CD14-positive monocyte (primary cell): ENCODE measurements around the gene KMT2E. TPM values are rescaled to one million over a fixed set of nuclear protein-coding genes. Genes with fewer than 3 reads are reported as not detected.

Experiments
- DNase-seq, 3 donors: peaks; one replicate each; pipeline ENCODE4 v3.0.0-alpha.2; 2011 to 2022
- H2AFZ ChIP-seq: 2 replicates; pipeline ENCODE4 v1.6.0; 2012; ENCODE audit warnings: mild to moderate bottlenecking, low read depth, low read length, inconsistent platforms; ENCODE audit not compliant: insufficient read depth, poor library complexity, severe bottlenecking
- H3K27ac ChIP-seq, 2 donors: 1 replicate in 1 of 2; 2 replicates in 1 of 2; pipeline ENCODE4 v1.5.1; 2012 to 2013; ENCODE audit warnings: low read length in 2 of 2, control low read depth in 1 of 2, inconsistent platforms in 1 of 2, low read depth in 1 of 2, mild to moderate bottlenecking in 1 of 2
- H3K27me3 ChIP-seq, 2 donors: one replicate each; pipeline versions ENCODE4 v1.6.0 to v1.6.1; 2011 to 2013; ENCODE audit warnings: low read length in 2 of 2; ENCODE audit not compliant: control insufficient read depth in 2 of 2, insufficient read depth in 2 of 2
- H3K36me3 ChIP-seq, 2 donors: replicated peaks in 1 of 2; 1 replicate in 1 of 2; 2 replicates in 1 of 2; pipeline versions ENCODE4 v1.5.1 to v1.6.1; 2012 to 2013; ENCODE audit warnings: low read length in 2 of 2, control low read depth in 1 of 2, inconsistent platforms in 1 of 2, mild to moderate bottlenecking in 1 of 2; ENCODE audit not compliant: insufficient read depth in 2 of 2, control insufficient read depth in 1 of 2
- H3K4me1 ChIP-seq, 2 donors: 1 replicate in 1 of 2; 2 replicates in 1 of 2; pipeline versions ENCODE4 v1.5.1 to v1.6.1; 2012 to 2013; ENCODE audit warnings: low read length in 2 of 2, control low read depth in 1 of 2, inconsistent platforms in 1 of 2, mild to moderate bottlenecking in 1 of 2, moderate library complexity in 1 of 2; ENCODE audit not compliant: insufficient read depth in 2 of 2, control insufficient read depth in 1 of 2
- H3K4me2 ChIP-seq: replicated peaks from 2 replicates; pipeline ENCODE3; 2012; ENCODE audit warnings: low read length, moderate library complexity, mild to moderate bottlenecking; ENCODE audit not compliant: poor library complexity, severe bottlenecking; ENCODE audit errors: extremely low read depth
- H3K4me3 ChIP-seq, 3 experiments: fragments of 200-600 bp in 1 of 3; sonication (generic) in 1 of 3; replicated peaks in 1 of 3; 1 replicate in 2 of 3; 2 replicates in 1 of 3; pipeline ENCODE4 v1.5.1; 2011 to 2013; ENCODE audit warnings: low read length in 3 of 3, mild to moderate bottlenecking in 3 of 3, control low read depth in 2 of 3, low read depth in 2 of 3, inconsistent platforms in 1 of 3, moderate library complexity in 1 of 3
- H3K79me2 ChIP-seq: 2 replicates; pipeline ENCODE4 v1.6.0; 2012; ENCODE audit warnings: mild to moderate bottlenecking, control low read depth, inconsistent platforms, low read length, moderate library complexity; ENCODE audit not compliant: insufficient read depth
- H3K9ac ChIP-seq: 2 replicates; pipeline ENCODE4 v1.6.0; 2017; ENCODE audit warnings: low read length, mild to moderate bottlenecking; ENCODE audit not compliant: insufficient read depth, poor library complexity, severe bottlenecking
- H3K9me3 ChIP-seq, 2 donors: replicated peaks in 1 of 2; 1 replicate in 1 of 2; 2 replicates in 1 of 2; pipeline versions ENCODE4 v1.5.1 to v1.6.1; 2012 to 2013; ENCODE audit warnings: low read length in 2 of 2, control low read depth in 1 of 2; ENCODE audit not compliant: control insufficient read depth in 1 of 2, insufficient read depth in 1 of 2
- H4K20me1 ChIP-seq: 2 replicates; pipeline ENCODE4 v1.6.0; 2012; ENCODE audit warnings: mild to moderate bottlenecking, low read length, control low read depth, moderate library complexity; ENCODE audit not compliant: insufficient read depth
- H3K27ac Mint-ChIP-seq, 7 donors: one replicate each; pipeline ENCODE4 v1.8.0; 2020; ENCODE audit warnings: mild to moderate bottlenecking in 7 of 7, mixed read lengths in 7 of 7, moderate library complexity in 6 of 7, inconsistent platforms in 2 of 7
- H3K27me3 Mint-ChIP-seq, 3 donors: one replicate each; pipeline ENCODE4 v1.8.0; 2021 to 2022; ENCODE audit warnings: low read depth in 3 of 3, mild to moderate bottlenecking in 3 of 3, mixed read lengths in 3 of 3, moderate library complexity in 3 of 3, inconsistent platforms in 1 of 3
- H3K36me3 Mint-ChIP-seq, 2 donors: one replicate each; pipeline ENCODE4 v1.8.0; 2020; ENCODE audit warnings: mixed read lengths in 2 of 2, inconsistent platforms in 1 of 2, mild to moderate bottlenecking in 1 of 2
- H3K4me1 Mint-ChIP-seq: one replicate; pipeline ENCODE4 v1.8.0; 2020; ENCODE audit warnings: mild to moderate bottlenecking, mixed read lengths
- H3K4me3 Mint-ChIP-seq, 2 donors: one replicate each; pipeline ENCODE4 v1.8.0; 2020; ENCODE audit warnings: mild to moderate bottlenecking in 2 of 2, mixed read lengths in 2 of 2, moderate library complexity in 1 of 2
- H3K9me3 Mint-ChIP-seq, 7 donors: one replicate each; pipeline ENCODE4 v1.8.0; 2020 to 2022; ENCODE audit warnings: mixed read lengths in 7 of 7, mild to moderate bottlenecking in 6 of 7, moderate library complexity in 6 of 7, inconsistent platforms in 2 of 7
- WGBS: methylation state at CpG from one replicate; pipeline ENCODE4 v1.1.5; 2013; ENCODE audit warnings: missing lambda C conversion rate; ENCODE audit not compliant: insufficient coverage; 5-methylcytosine and 5-hydroxymethylcytosine counted together
- intact Hi-C, 2 donors: fragments of 100-400 bp; cut with micrococcal nuclease; formaldehyde crosslinking; loops; one replicate each; pipeline versions ENCODE4 v1.15.0 to v1.15.1; 2023
- polyA plus RNA-seq, 3 donors: library from polyadenylated mRNA; depleted of rRNA in 1 of 3; unstranded in 2 of 3; stranded (reverse) in 1 of 3; fragments of 300-500 nt in 2 of 3; fragments of >200 nt in 1 of 3; fragmentation: Illumina TruSeq in 2 of 3; gene quantifications; 1 replicate in 2 of 3; 2 replicates in 1 of 3; pipeline ENCODE4 v1.2.3, GENCODE V29; 2012 to 2021
- TF ChIP-seq, protein P1 (sequence below): fragments of 200-600 bp; IDR thresholded peaks from one replicate; pipeline ENCODE4 v1.8.0; 2022; ENCODE audit warnings: antibody characterized with exemption, mild to moderate bottlenecking

Gene KMT2E
- polyA plus RNA-seq, 3 donors = 21.5 to 58.0 (median 33.1) TPM

- Histone ChIP-seq H3K4me2 (no peak overlapping the region), H3K27ac (no peak overlapping the region), H3K4me3 (no peak overlapping the region), H3K9me3 (no peaks in the 10 kb centered on the region), H3K36me3 (peaks cover 24 to 36% of the 10 kb centered on the region in 2 donors), H3K9ac (no peak overlapping the region), H4K20me1 (peaks cover 37% of the 10 kb centered on the region), H3K27me3 (no peaks in the 10 kb centered on the region), H2AFZ (no peak overlapping the region), H3K79me2 (no peaks in the 10 kb centered on the region), H3K4me1 (peaks cover 12 to 30% of the 10 kb centered on the region in 2 donors)
- Mint-ChIP-seq H3K9me3 (no peaks in the 10 kb centered on the region), H3K27me3 (peaks cover 0 to 3% (median 0%) of the 10 kb centered on the region in 3 donors), H3K4me3 (no peak overlapping the region), H3K27ac (peak overlapping the region in 1 of 7 donors; percentile 42), H3K4me1 (peaks cover 49% of the 10 kb centered on the region), H3K36me3 (peaks cover 19 to 22% of the 10 kb centered on the region in 2 donors)
- intact Hi-C loops = no loop called here
- no peak for DNase-seq
- 97% methylated on average over 4 of the region's 7 CpGs for WGBS
- TF ChIP-seq, protein P1, sequence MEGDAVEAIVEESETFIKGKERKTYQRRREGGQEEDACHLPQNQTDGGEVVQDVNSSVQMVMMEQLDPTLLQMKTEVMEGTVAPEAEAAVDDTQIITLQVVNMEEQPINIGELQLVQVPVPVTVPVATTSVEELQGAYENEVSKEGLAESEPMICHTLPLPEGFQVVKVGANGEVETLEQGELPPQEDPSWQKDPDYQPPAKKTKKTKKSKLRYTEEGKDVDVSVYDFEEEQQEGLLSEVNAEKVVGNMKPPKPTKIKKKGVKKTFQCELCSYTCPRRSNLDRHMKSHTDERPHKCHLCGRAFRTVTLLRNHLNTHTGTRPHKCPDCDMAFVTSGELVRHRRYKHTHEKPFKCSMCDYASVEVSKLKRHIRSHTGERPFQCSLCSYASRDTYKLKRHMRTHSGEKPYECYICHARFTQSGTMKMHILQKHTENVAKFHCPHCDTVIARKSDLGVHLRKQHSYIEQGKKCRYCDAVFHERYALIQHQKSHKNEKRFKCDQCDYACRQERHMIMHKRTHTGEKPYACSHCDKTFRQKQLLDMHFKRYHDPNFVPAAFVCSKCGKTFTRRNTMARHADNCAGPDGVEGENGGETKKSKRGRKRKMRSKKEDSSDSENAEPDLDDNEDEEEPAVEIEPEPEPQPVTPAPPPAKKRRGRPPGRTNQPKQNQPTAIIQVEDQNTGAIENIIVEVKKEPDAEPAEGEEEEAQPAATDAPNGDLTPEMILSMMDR = no peak
Measured at GRCh38 chr7:104990983-104991382, 23.0 kb upstream of the KMT2E start.

- H3K4me3 Mint-ChIP-seq = no peak overlapping the region
Measured at GRCh38 chr7:104992306-104992705, 21.7 kb upstream of the KMT2E start.

More at GRCh38 chr7:104992306-104992705, 21.7 kb upstream of the KMT2E start:
- TF ChIP-seq, protein P1 = no peak
- no peak overlapping the region for H3K9ac ChIP-seq
- peak in 1 of 3 donors; percentile 25 for DNase-seq
- H3K27ac Mint-ChIP-seq = peak overlapping the region in 5 of 7 donors; percentile 40 to 80 (median 66)
- H3K27me3 Mint-ChIP-seq = no peaks in the 10 kb centered on the region
- H3K36me3 ChIP-seq = peaks cover 24 to 41% of the 10 kb centered on the region in 2 donors
- intact Hi-C loops = no loop called here
- no peaks in the 10 kb centered on the region for H3K79me2 ChIP-seq
- no peaks in the 10 kb centered on the region for H3K9me3 ChIP-seq
- H3K9me3 Mint-ChIP-seq = no peaks in the 10 kb centered on the region
- no peak overlapping the region for H2AFZ ChIP-seq
- H3K27me3 ChIP-seq = no peaks in the 10 kb centered on the region
- H3K4me1 Mint-ChIP-seq = peaks cover 43% of the 10 kb centered on the region
- H3K4me3 ChIP-seq = no peak overlapping the region
- WGBS = no CpG with 5 or more reads among the region's 2 CpGs
- H3K36me3 Mint-ChIP-seq = peaks cover 23 to 24% of the 10 kb centered on the region in 2 donors
- H4K20me1 ChIP-seq = peaks cover 50% of the 10 kb centered on the region
- H3K27ac ChIP-seq = peak overlapping the region in 1 of 2 donors; percentile 60
- no peak overlapping the region for H3K4me2 ChIP-seq
- H3K4me1 ChIP-seq = peaks cover 5 to 17% of the 10 kb centered on the region in 2 donors
